ENCODE results near the gene NRBP1. TPM values are rescaled to one million over a fixed set of nuclear protein-coding genes. Genes with fewer than 3 reads are reported as not detected.

Gene NRBP1
- total RNA-seq, 1 experiment from 2014 or later, result 162 TPM

Other genes starting within 250 kb of the NRBP1 start
- gene ATRAID, start 216.6 kb upstream of the NRBP1 start, total RNA-seq (2014; rRNA removed; shearing (Covaris generic)), result 182 and 203 TPM in 2 replicates
- gene SLC5A6, start 216.4 kb upstream of the NRBP1 start, total RNA-seq (2014; rRNA removed; shearing (Covaris generic)), result 76.2 and 120 TPM in 2 replicates
- gene CAD, start 211.3 kb upstream of the NRBP1 start, total RNA-seq (2014; rRNA removed; shearing (Covaris generic)), result 73.7 and 84.2 TPM in 2 replicates
- 0.89 and 1.4 TPM in 2 replicates for gene SLC30A3, start 165.6 kb upstream of the NRBP1 start, total RNA-seq (2014; rRNA removed; shearing (Covaris generic))
- gene DNAJC5G, start 153.2 kb upstream of the NRBP1 start, total RNA-seq (2014; rRNA removed; shearing (Covaris generic)), result not detected in 2 replicates
- 3.4 and 5.5 TPM in 2 replicates for gene TRIM54, start 146.2 kb upstream of the NRBP1 start, total RNA-seq (2014; rRNA removed; shearing (Covaris generic))
- gene UCN, start 120.2 kb upstream of the NRBP1 start, total RNA-seq (2014; rRNA removed; shearing (Covaris generic)), result 0.66 TPM in 1 of 2 replicates, not detected in the other
- gene MPV17, start 105.5 kb upstream of the NRBP1 start, total RNA-seq (2014; rRNA removed; shearing (Covaris generic)), result 53.8 and 60.8 TPM in 2 replicates
- 147 and 152 TPM in 2 replicates for gene GTF3C2, start 71.9 kb upstream of the NRBP1 start, total RNA-seq (2014; rRNA removed; shearing (Covaris generic))
- gene EIF2B4, start 58.3 kb upstream of the NRBP1 start, total RNA-seq (2014; rRNA removed; shearing (Covaris generic)), result 31.6 and 33.1 TPM in 2 replicates
- gene SNX17, start 58.0 kb upstream of the NRBP1 start, total RNA-seq (2014; rRNA removed; shearing (Covaris generic)), result 110 and 129 TPM in 2 replicates
- gene ZNF513, start 47.9 kb upstream of the NRBP1 start, total RNA-seq (2014; rRNA removed; shearing (Covaris generic)), result 11.8 and 19.2 TPM in 2 replicates
- 151 and 164 TPM in 2 replicates for gene PPM1G, start 19.0 kb upstream of the NRBP1 start, total RNA-seq (2014; rRNA removed; shearing (Covaris generic))
- gene KRTCAP3, start 13.8 kb downstream of the NRBP1 start, total RNA-seq (2014; rRNA removed; shearing (Covaris generic)), result 9.0 and 13.4 TPM in 2 replicates
- gene IFT172, start 61.1 kb downstream of the NRBP1 start, total RNA-seq (2014; rRNA removed; shearing (Covaris generic)), result 9.8 and 14.2 TPM in 2 replicates
- 7.4 and 9.7 TPM in 2 replicates for gene FNDC4, start 66.6 kb downstream of the NRBP1 start, total RNA-seq (2014; rRNA removed; shearing (Covaris generic))
- 0.07 TPM in 1 of 2 replicates, not detected in the other for gene GCKR, start 68.2 kb downstream of the NRBP1 start, total RNA-seq (2014; rRNA removed; shearing (Covaris generic))
- gene ZNF512, start 154.4 kb downstream of the NRBP1 start, total RNA-seq (2014; rRNA removed; shearing (Covaris generic)), result 33.4 and 37.6 TPM in 2 replicates
- 2.3 and 3.1 TPM in 2 replicates for gene CCDC121, start 200.4 kb downstream of the NRBP1 start, total RNA-seq (2014; rRNA removed; shearing (Covaris generic))
- gene GPN1, start 200.4 kb downstream of the NRBP1 start, total RNA-seq (2014; rRNA removed; shearing (Covaris generic)), result 39.2 and 41.7 TPM in 2 replicates
- gene SUPT7L, start 235.0 kb downstream of the NRBP1 start, total RNA-seq (2014; rRNA removed; shearing (Covaris generic)), result 26.6 and 29.3 TPM in 2 replicates
- gene SLC4A1AP, start 235.3 kb downstream of the NRBP1 start, total RNA-seq (2014; rRNA removed; shearing (Covaris generic)), result 22.8 and 30.2 TPM in 2 replicates

All from H7 (cell line).